Pons (tissue), 1 donor: ENCODE results near the gene HMG20B.
"Not testable (repeated sequence)": the region's sequence is repeated elsewhere in the genome, so short reads cannot be mapped to it uniquely, and the experiment has no call there.

Source experiments
- DNase-seq: peaks from one replicate; pipeline ENCODE4 v3.0.0-alpha.2; 2016; ENCODE audit warnings: low spot score

Gene HMG20B

GRCh38 chr19:3556423-3556977 lies 16.2 kb upstream of the HMG20B start:
- DNase-seq = no peak

GRCh38 chr19:3556978-3557460 lies 15.7 kb upstream of the HMG20B start:
- no peak for DNase-seq

- peak; percentile 84 for DNase-seq
These were observed 15.1 kb upstream of the HMG20B start, which contains the start of gene MFSD12 for GRCh38 chr19:3557461-3558248. MFSD12 (minus strand) TSS chr19:3557586; CDS start chr19:3557403, 183 bp downstream.

GRCh38 chr19:3563709-3564524 lies 8.8 kb upstream of the HMG20B start:
- DNase-seq = no peak

GRCh38 chr19:3565139-3565538 lies 7.6 kb upstream of the HMG20B start:
- DNase-seq = no peak

GRCh38 chr19:3570042-3570441 lies 2.7 kb upstream of the HMG20B start:
- not testable (repeated sequence) for DNase-seq

GRCh38 chr19:3570606-3571011 lies 2.1 kb upstream of the HMG20B start:
- peak; percentile 94 for DNase-seq

- DNase-seq = peak; percentile 100
These were observed 451 bp upstream of the HMG20B start for GRCh38 chr19:3572132-3572854.

- DNase-seq = no peak
These were observed 566 bp downstream of the HMG20B start for GRCh38 chr19:3573162-3573857.

GRCh38 chr19:3573858-3574637 lies 1.3 kb downstream of the HMG20B start:
- peak; percentile 81 for DNase-seq

GRCh38 chr19:3575260-3575741 lies 2.6 kb downstream of the HMG20B start:
- no peak for DNase-seq

- DNase-seq = no peak
These were observed 3.4 kb downstream of the HMG20B start for GRCh38 chr19:3575949-3576673.

- DNase-seq = no peak
These were observed 4.1 kb downstream of the HMG20B start for GRCh38 chr19:3576696-3577443.

GRCh38 chr19:3577723-3578344 lies 5.1 kb downstream of the HMG20B start:
- no peak for DNase-seq

- no peak for DNase-seq
These were observed 5.6 kb downstream of the HMG20B start for GRCh38 chr19:3578390-3578789.

- peak; percentile 56 for DNase-seq
These were observed 7.6 kb downstream of the HMG20B start for GRCh38 chr19:3580156-3580934.

GRCh38 chr19:3581792-3582191 lies 9.0 kb downstream of the HMG20B start:
- not testable (repeated sequence) for DNase-seq
